ENCODE measurements around the gene PKP1. TPM values are rescaled to one million over a fixed set of nuclear protein-coding genes. Genes with fewer than 3 reads are reported as not detected.

PKP1 gene
- total RNA-seq, 1 experiment from 2014 or later: not detected

GRCh38 chr1:201250326-201251011 is 32.8 kb upstream of the PKP1 start:
- no peaks in the 10 kb centered on the region for H3K9me3 Mint-ChIP-seq (ENCODE audit: unreplicated experiment)
- H3K4me1 Mint-ChIP-seq (ENCODE audit: low read depth, unreplicated experiment): no peaks in the 10 kb centered on the region
- no peak overlapping the region for H3K4me3 Mint-ChIP-seq (ENCODE audit: unreplicated experiment)
- TF ChIP-seq, protein P1, sequence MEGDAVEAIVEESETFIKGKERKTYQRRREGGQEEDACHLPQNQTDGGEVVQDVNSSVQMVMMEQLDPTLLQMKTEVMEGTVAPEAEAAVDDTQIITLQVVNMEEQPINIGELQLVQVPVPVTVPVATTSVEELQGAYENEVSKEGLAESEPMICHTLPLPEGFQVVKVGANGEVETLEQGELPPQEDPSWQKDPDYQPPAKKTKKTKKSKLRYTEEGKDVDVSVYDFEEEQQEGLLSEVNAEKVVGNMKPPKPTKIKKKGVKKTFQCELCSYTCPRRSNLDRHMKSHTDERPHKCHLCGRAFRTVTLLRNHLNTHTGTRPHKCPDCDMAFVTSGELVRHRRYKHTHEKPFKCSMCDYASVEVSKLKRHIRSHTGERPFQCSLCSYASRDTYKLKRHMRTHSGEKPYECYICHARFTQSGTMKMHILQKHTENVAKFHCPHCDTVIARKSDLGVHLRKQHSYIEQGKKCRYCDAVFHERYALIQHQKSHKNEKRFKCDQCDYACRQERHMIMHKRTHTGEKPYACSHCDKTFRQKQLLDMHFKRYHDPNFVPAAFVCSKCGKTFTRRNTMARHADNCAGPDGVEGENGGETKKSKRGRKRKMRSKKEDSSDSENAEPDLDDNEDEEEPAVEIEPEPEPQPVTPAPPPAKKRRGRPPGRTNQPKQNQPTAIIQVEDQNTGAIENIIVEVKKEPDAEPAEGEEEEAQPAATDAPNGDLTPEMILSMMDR (IDR thresholded peaks at IDR 0.05; ENCODE audit: insufficient read depth in 1 of 2, low read depth in 1 of 2, low read length in 1 of 2, severe bottlenecking in 1 of 2, unreplicated experiment in 1 of 2): no peak
- peaks cover 6% of the 10 kb centered on the region for H3K27me3 Mint-ChIP-seq (ENCODE audit: insufficient read depth, unreplicated experiment)
- no peak overlapping the region for H3K27ac Mint-ChIP-seq (ENCODE audit: unreplicated experiment)
- no peak for DNase-seq
- intact Hi-C loops (cut with micrococcal nuclease; ENCODE audit: unreplicated experiment): no loop called here
- H3K27me3 ChIP-seq (replicated peaks; ENCODE audit: control insufficient read depth, insufficient read depth, low read length): no peaks in the 10 kb centered on the region; the same call in 1 of the 2 replicates
- no peaks in the 10 kb centered on the region for H3K36me3 ChIP-seq (ENCODE audit: control insufficient read depth, insufficient read depth, low read length)
- H3K4me3 ChIP-seq (ENCODE audit: low read depth, low read length): no peak overlapping the region
- no TSS peak for BruUV-seq (replicated peaks)
- no peaks in the 10 kb centered on the region for H3K4me1 ChIP-seq
- ChIA-PET POLR2A (no interaction called here), CTCF (no interaction called here)
- H3K9me3 ChIP-seq: no peaks in the 10 kb centered on the region
- no peaks in the 10 kb centered on the region for H3K36me3 Mint-ChIP-seq (ENCODE audit: insufficient read depth, unreplicated experiment)

GRCh38 chr1:201251411-201251810 is 31.9 kb upstream of the PKP1 start:
- CTCF ChIA-PET: no interaction called here
- Histone ChIP-seq H3K9me3 (no peaks in the 10 kb centered on the region), H3K4me3 (ENCODE audit: low read depth, low read length) (no peak overlapping the region), H3K27me3 (replicated peaks; ENCODE audit: control insufficient read depth, insufficient read depth, low read length) (no peaks in the 10 kb centered on the region; the same call in 1 of the 2 replicates), H3K4me1 (no peaks in the 10 kb centered on the region), H3K36me3 (ENCODE audit: control insufficient read depth, insufficient read depth, low read length) (no peaks in the 10 kb centered on the region)
- POLR2A ChIA-PET: no interaction called here
- Mint-ChIP-seq H3K27me3 (ENCODE audit: insufficient read depth, unreplicated experiment) (peaks cover 6% of the 10 kb centered on the region), H3K9me3 (ENCODE audit: unreplicated experiment) (no peaks in the 10 kb centered on the region), H3K27ac (ENCODE audit: unreplicated experiment) (no peak overlapping the region), H3K4me1 (ENCODE audit: low read depth, unreplicated experiment) (no peaks in the 10 kb centered on the region), H3K4me3 (ENCODE audit: unreplicated experiment) (no peak overlapping the region), H3K36me3 (ENCODE audit: insufficient read depth, unreplicated experiment) (no peaks in the 10 kb centered on the region)
- TF ChIP-seq, protein P1 (IDR thresholded peaks at IDR 0.05; ENCODE audit: insufficient read depth in 1 of 2, low read depth in 1 of 2, low read length in 1 of 2, severe bottlenecking in 1 of 2, unreplicated experiment in 1 of 2): no peak
- BruUV-seq (replicated peaks): no TSS peak
- DNase-seq: no peak
- intact Hi-C loops (cut with micrococcal nuclease; ENCODE audit: unreplicated experiment): no loop called here

- Mint-ChIP-seq H3K4me1 (ENCODE audit: low read depth, unreplicated experiment) (no peaks in the 10 kb centered on the region), H3K9me3 (ENCODE audit: unreplicated experiment) (no peaks in the 10 kb centered on the region), H3K36me3 (ENCODE audit: insufficient read depth, unreplicated experiment) (no peaks in the 10 kb centered on the region), H3K27me3 (ENCODE audit: insufficient read depth, unreplicated experiment) (peaks cover 6% of the 10 kb centered on the region), H3K4me3 (ENCODE audit: unreplicated experiment) (no peak overlapping the region), H3K27ac (ENCODE audit: unreplicated experiment) (no peak overlapping the region)
- CTCF ChIA-PET: no interaction called here
- Histone ChIP-seq H3K27me3 (replicated peaks; ENCODE audit: control insufficient read depth, insufficient read depth, low read length) (no peaks in the 10 kb centered on the region; the same call in 1 of the 2 replicates), H3K4me1 (no peaks in the 10 kb centered on the region), H3K9me3 (no peaks in the 10 kb centered on the region), H3K4me3 (ENCODE audit: low read depth, low read length) (no peak overlapping the region), H3K36me3 (ENCODE audit: control insufficient read depth, insufficient read depth, low read length) (no peaks in the 10 kb centered on the region)
- TF ChIP-seq, protein P1 (IDR thresholded peaks at IDR 0.05; ENCODE audit: insufficient read depth in 1 of 2, low read depth in 1 of 2, low read length in 1 of 2, severe bottlenecking in 1 of 2, unreplicated experiment in 1 of 2): no peak
- POLR2A ChIA-PET: no interaction called here
- intact Hi-C loops (cut with micrococcal nuclease; ENCODE audit: unreplicated experiment): no loop called here
- BruUV-seq (replicated peaks): no TSS peak
- no peak for DNase-seq
Observed at GRCh38 chr1:201251851-201252430, 31.4 kb upstream of the PKP1 start.
